IMR-90 (cell line): ENCODE results near the gene HYDIN. TPM values are rescaled to one million over a fixed set of nuclear protein-coding genes. Genes with fewer than 3 reads are reported as not detected.
A peak's percentile ranks its signal among the peaks of the same experiment; 100 is the strongest.

Experiments
- ATAC-seq: fragments of 200-7000 bp; cut with Tn5 transposase; 2 replicates; pipeline ENCODE4 v1.9.1; 2020; ENCODE audit warnings: low read depth, mild to moderate bottlenecking, moderate library complexity
- BruUV-seq: library from RNA; stranded (reverse); fragments of 400-500 nt; replicated peaks from 2 replicates; lab custom pipeline; 2021; lab: Mats Ljungman, UMichigan
- CTCF ChIA-PET: fragments of 300-600 bp; formaldehyde crosslinking; extraction: SDS; loops from one replicate; lab custom pipeline; 2021; ENCODE audit warnings: antibody characterized with exemption; lab: Yijun Ruan, JAX
- POLR2A ChIA-PET: fragments of 300-600 bp; sonication (Branson Sonifier 250); formaldehyde crosslinking; loops from one replicate; lab custom pipeline; 2022; ENCODE audit warnings: antibody characterized with exemption; ENCODE audit not compliant: unreplicated experiment; lab: Charles Lee
- DNase-seq: peaks from one replicate; pipeline ENCODE4 v3.0.0; 2013
- H2AFZ ChIP-seq: replicated peaks from 2 replicates; pipeline ENCODE3; 2013; ENCODE audit warnings: low read length, mild to moderate bottlenecking; ENCODE audit not compliant: poor library complexity
- H2AK5ac ChIP-seq: 2 replicates; pipeline ENCODE4 v1.6.1; 2013; ENCODE audit warnings: low read depth, low read length, inconsistent platforms
- H2AK9ac ChIP-seq: replicated peaks from 2 replicates; pipeline ENCODE3; 2013; ENCODE audit warnings: mild to moderate bottlenecking, low read depth, low read length, moderate library complexity; ENCODE audit not compliant: poor library complexity
- H2BK120ac ChIP-seq: 2 replicates; pipeline ENCODE4 v1.6.1; 2013; ENCODE audit warnings: low read depth, low read length, inconsistent platforms
- H2BK15ac ChIP-seq: 3 replicates; pipeline ENCODE4 v1.6.1; 2013; ENCODE audit warnings: low read depth, low read length, inconsistent platforms
- H2BK20ac ChIP-seq: 2 replicates; pipeline ENCODE4 v1.6.1; 2013; ENCODE audit warnings: low read depth, mild to moderate bottlenecking, inconsistent platforms, low read length, moderate library complexity
- H2BK5ac ChIP-seq: 2 replicates; pipeline ENCODE4 v1.6.1; 2013; ENCODE audit warnings: mild to moderate bottlenecking, low read depth, low read length, inconsistent platforms; ENCODE audit not compliant: poor library complexity, severe bottlenecking
- H3K14ac ChIP-seq: replicated peaks from 2 replicates; pipeline ENCODE4 v1.6.1; 2013; ENCODE audit warnings: low read depth, low read length, inconsistent platforms
- H3K18ac ChIP-seq: 2 replicates; pipeline ENCODE4 v1.6.1; 2013; ENCODE audit warnings: low read depth, low read length, control low read depth
- H3K23ac ChIP-seq: 2 replicates; pipeline ENCODE4 v1.6.1; 2013; ENCODE audit warnings: low read depth, low read length, inconsistent platforms
- H3K27ac ChIP-seq: 2 replicates; pipeline ENCODE4 v1.5.1; 2013; ENCODE audit warnings: mild to moderate bottlenecking, control low read depth, low read length; ENCODE audit not compliant: insufficient read depth
- H3K27me3 ChIP-seq: 2 replicates; pipeline ENCODE4 v1.6.1; 2013; ENCODE audit warnings: low read length; ENCODE audit not compliant: control insufficient read depth, insufficient read depth
- H3K36me3 ChIP-seq: 2 replicates; pipeline ENCODE4 v1.6.1; 2013; ENCODE audit warnings: low read length, mixed read lengths; ENCODE audit not compliant: control insufficient read depth, insufficient read depth
- H3K4ac ChIP-seq: 2 replicates; pipeline ENCODE4 v1.6.1; 2013; ENCODE audit warnings: low read depth, low read length, inconsistent platforms
- H3K4me1 ChIP-seq: 2 replicates; pipeline ENCODE4 v1.6.1; 2013; ENCODE audit warnings: low read length, mixed read lengths; ENCODE audit not compliant: control insufficient read depth, insufficient read depth
- H3K4me2 ChIP-seq: 2 replicates; pipeline ENCODE4 v1.6.1; 2013; ENCODE audit warnings: low read depth, mild to moderate bottlenecking, control low read depth, low read length, moderate library complexity
- H3K4me3 ChIP-seq: 2 replicates; pipeline ENCODE4 v1.5.1; 2013; ENCODE audit warnings: low read depth, mild to moderate bottlenecking, control low read depth, low read length, moderate library complexity; ENCODE audit not compliant: insufficient read depth
- H3K56ac ChIP-seq: 2 replicates; pipeline ENCODE4 v1.6.1; 2013; ENCODE audit warnings: low read length, inconsistent platforms; ENCODE audit not compliant: insufficient read depth; ENCODE audit errors: extremely low read depth
- H3K79me1 ChIP-seq, 2 experiments: 2 replicates each; pipeline ENCODE4 v1.6.1; 2013; ENCODE audit warnings: low read length in 2 of 2, inconsistent platforms in 1 of 2, low read depth in 1 of 2
- H3K9ac ChIP-seq: 2 replicates; pipeline ENCODE4 v1.6.1; 2013; ENCODE audit warnings: low read depth, low read length, control low read depth
- H3K9me1 ChIP-seq: 2 replicates; pipeline ENCODE4 v1.6.1; 2013; ENCODE audit warnings: low read length, inconsistent platforms; ENCODE audit not compliant: insufficient read depth
- H3K9me3 ChIP-seq: 2 replicates; pipeline ENCODE4 v1.6.1; 2013; ENCODE audit warnings: low read length; ENCODE audit not compliant: control insufficient read depth, insufficient read depth
- H4K20me1 ChIP-seq: 2 replicates; pipeline ENCODE4 v1.6.1; 2013; ENCODE audit warnings: low read length, inconsistent platforms; ENCODE audit not compliant: insufficient read depth
- H4K5ac ChIP-seq: 2 replicates; pipeline ENCODE4 v1.6.1; 2013; ENCODE audit warnings: mild to moderate bottlenecking, low read depth, low read length, control low read depth
- H4K8ac ChIP-seq, 2 experiments: 2 replicates each; pipeline ENCODE4 v1.6.1; 2013; ENCODE audit warnings: low read depth in 2 of 2, low read length in 2 of 2, control low read depth in 1 of 2, inconsistent platforms in 1 of 2
- H4K91ac ChIP-seq: 2 replicates; pipeline ENCODE4 v1.6.1; 2013; ENCODE audit warnings: low read depth, low read length, inconsistent platforms; ENCODE audit not compliant: insufficient read depth
- CEBPB ChIP-seq: IDR thresholded peaks from 2 replicates; pipeline ENCODE4 v1.6.1; 2012; ENCODE audit warnings: low read depth, low read length, improper control_type of control experiment
- MAFK ChIP-seq: IDR thresholded peaks from 2 replicates; pipeline ENCODE4 v1.6.1; 2012; ENCODE audit warnings: low read depth, low read length, improper control_type of control experiment
- MXI1 ChIP-seq: IDR thresholded peaks from 2 replicates; pipeline ENCODE4 v1.6.1; 2012; ENCODE audit warnings: low read depth, mild to moderate bottlenecking, low read length, moderate library complexity, borderline replicate concordance
- dilution Hi-C: fragments of 300-500 bp; cut with HindIII; formaldehyde crosslinking; loops from one replicate; pipeline ENCODE4 v1.14.3; 2018; ENCODE audit warnings: low sequenced_read_pairs; ENCODE audit not compliant: unreplicated experiment
- in situ Hi-C: fragments of 300-500 bp; cut with MboI; formaldehyde crosslinking; loops from 3 replicates; pipeline ENCODE4 v1.14.3; 2019; ENCODE audit warnings: low sequenced_read_pairs, inconsistent platforms, mixed read lengths
- intact Hi-C: fragments of 100-400 bp; cut with micrococcal nuclease; formaldehyde crosslinking; loops from 2 replicates; pipeline ENCODE4 v1.10.0; 2022
- polyA plus RNA-seq, 3 experiments: library from polyadenylated mRNA; depleted of rRNA; stranded (reverse); fragments of >200 nt; gene quantifications; 2 replicates each; pipeline ENCODE4 v1.2.3, GENCODE V29; 2012; ENCODE audit warnings: low replicate concordance in 1 of 3
- total RNA-seq: library from RNA; depleted of rRNA; stranded (reverse); fragments of >200 nt; gene quantifications from 2 replicates; pipeline ENCODE4 v1.2.3, GENCODE V29; 2012

HYDIN gene
- total and polyA plus RNA-seq, 2 of the 4 experiments (the other 2 are of a cell fraction), result 0.18 to 0.27 TPM

GRCh38 chr16:71246309-71246708 lies 15.8 kb upstream of the HYDIN start:
- H2BK5ac ChIP-seq, result no peak overlapping the region
- CTCF ChIA-PET, result no interaction called here
- H3K56ac ChIP-seq, result no peak overlapping the region
- H3K4me2 ChIP-seq, result no peak overlapping the region
- no peak overlapping the region for H2BK20ac ChIP-seq
- H3K9ac ChIP-seq, result no peak overlapping the region
- H3K23ac ChIP-seq, result no peak overlapping the region
- H3K27ac ChIP-seq, result no peak overlapping the region
- H3K18ac ChIP-seq, result no peak overlapping the region
- H3K4ac ChIP-seq, result no peak overlapping the region
- BruUV-seq, result no TSS peak
- dilution Hi-C loops (no loop called here), intact Hi-C loops (no loop called here), in situ Hi-C loops (no loop called here)
- H3K27me3 ChIP-seq, result no peaks in the 10 kb centered on the region
- H3K36me3 ChIP-seq, result no peaks in the 10 kb centered on the region
- H2AFZ ChIP-seq, result no peak overlapping the region
- H2BK120ac ChIP-seq, result no peak overlapping the region
- no peak overlapping the region for H4K8ac ChIP-seq
- no peak for ATAC-seq
- DNase-seq, result no peak
- H3K4me3 ChIP-seq, result no peak overlapping the region
- no peak overlapping the region for H3K14ac ChIP-seq
- H2AK9ac ChIP-seq, result no peak overlapping the region
- H3K4me1 ChIP-seq, result no peaks in the 10 kb centered on the region
- no peak overlapping the region for H4K91ac ChIP-seq
- TF ChIP-seq MXI1 (no peak), CEBPB (no peak), MAFK (peak; percentile 45; the same call in 1 of the 2 replicates)
- H3K79me1 ChIP-seq, result no peaks in the 10 kb centered on the region
- H3K9me1 ChIP-seq, result no peaks in the 10 kb centered on the region
- POLR2A ChIA-PET, result no interaction called here
- H2AK5ac ChIP-seq, result no peak overlapping the region
- no peak overlapping the region for H2BK15ac ChIP-seq
- H4K20me1 ChIP-seq, result no peaks in the 10 kb centered on the region
- H3K9me3 ChIP-seq, result no peaks in the 10 kb centered on the region
- no peak overlapping the region for H4K5ac ChIP-seq
